ENCODE measurements around the gene CTXND2. TPM values are rescaled to one million over a fixed set of nuclear protein-coding genes. Genes with fewer than 3 reads are reported as not detected.
"Not testable (repeated sequence)": the region's sequence is repeated elsewhere in the genome, so short reads cannot be mapped to it uniquely, and the experiment has no call there.

Gene CTXND2
- total RNA-seq, result not detected
- not detected for polyA plus RNA-seq

DNA sequence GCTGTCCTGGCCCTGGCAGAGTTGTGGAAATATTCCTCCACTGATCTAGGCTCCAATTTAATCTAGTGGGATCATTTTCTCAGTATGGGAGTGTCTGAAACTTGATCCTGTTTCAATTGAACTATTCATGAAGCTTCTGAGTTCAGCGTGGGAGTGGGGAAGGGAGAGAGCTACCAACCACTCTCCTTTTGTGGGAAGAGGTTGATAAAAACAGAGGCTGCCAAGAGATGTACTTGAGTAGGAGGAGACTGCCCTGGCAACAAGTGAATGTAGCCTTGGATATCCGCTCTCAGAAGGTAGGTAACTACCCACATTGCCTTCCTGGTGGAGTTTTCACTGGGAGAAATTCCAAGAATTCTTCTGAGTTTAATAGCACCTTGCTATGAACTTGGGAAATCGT is at the start of gene CTXND2:
Gene CTXND2 (plus strand): TSS at position 119 of the 400 bp plus-strand sequence. CDS start 25,179 bp downstream, outside the sequence.
- H3K27ac Mint-ChIP-seq, result peak within 1 kb of the TSS in 3 of 7 donors; percentile 48 to 76 (median 64)

DNA sequence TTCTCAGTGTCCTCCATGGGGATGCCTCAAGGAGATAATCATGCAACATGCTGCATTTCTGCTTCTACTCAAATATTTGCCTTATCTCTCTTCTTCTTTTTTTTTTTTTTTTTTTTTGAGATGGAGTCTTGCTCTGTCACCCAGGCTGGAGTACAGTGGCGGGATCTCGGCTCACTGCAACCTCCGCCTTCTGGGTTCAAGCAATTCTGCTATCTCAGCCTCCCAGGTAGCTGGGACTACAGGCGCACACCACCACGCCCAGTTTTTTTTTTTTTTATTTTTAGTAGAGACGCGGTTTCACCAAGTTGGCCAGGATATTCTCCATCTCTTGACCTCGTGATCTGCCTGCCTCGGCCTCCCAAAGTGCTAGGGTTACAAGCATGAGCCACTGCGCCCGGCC is 46.1 kb upstream of the CTXND2 start:
- POLR2A ChIA-PET (ENCODE audit: partially characterized antibody); H3K36me3 ChIP-seq (ENCODE audit: insufficient read depth, low read length); H3K27me3 Mint-ChIP-seq; H3K27me3 ChIP-seq (ENCODE audit: insufficient read depth, low read length); DNase-seq; H3K4me3 Mint-ChIP-seq; H3K27ac ChIP-seq (ENCODE audit: low read depth, low read length); H3K4me3 ChIP-seq (ENCODE audit: low read length in 2 of 2); H3K9me3 ChIP-seq (ENCODE audit: control insufficient read depth in 1 of 2, low read length in 2 of 2); H3K9me3 Mint-ChIP-seq: not testable (repeated sequence)
- CTCF ChIA-PET (ENCODE audit: partially characterized antibody), result interaction anchor here (2.2 kb wide), 1 partner anchor 81 kb away, joined by 7 read pairs; no protein-coding TSS in a partner anchor
- peaks cover 40 to 52% of the 10 kb centered on the region in 2 donors for H3K36me3 Mint-ChIP-seq
- peaks cover 18 to 25% (median 22%) of the 10 kb centered on the region in 4 donors for H3K4me1 Mint-ChIP-seq
- peak overlapping the region in 1 of 7 donors; percentile 31 for H3K27ac Mint-ChIP-seq
- H3K4me1 ChIP-seq (ENCODE audit: insufficient read depth, low read length), result peaks cover 17% of the 10 kb centered on the region
- intact Hi-C loops (cut with micrococcal nuclease), result loop anchor here (5.0 kb wide), 1 partner anchor 36 kb away; the partner anchor contains the start of gene ARNT

More for the DNA sequence above, at the start of gene CTXND2:
- no peaks in the 10 kb centered on the region for H3K36me3 Mint-ChIP-seq
- no peak for DNase-seq
- Histone ChIP-seq H3K27me3 (ENCODE audit: insufficient read depth, low read length) (no peaks in the 10 kb centered on the region), H3K36me3 (ENCODE audit: insufficient read depth, low read length) (no peaks in the 10 kb centered on the region), H3K27ac (ENCODE audit: low read depth, low read length) (no peak within 1 kb of the TSS), H3K4me1 (ENCODE audit: insufficient read depth, low read length) (peaks cover 10% of the 10 kb centered on the region), H3K9me3 (ENCODE audit: control insufficient read depth in 1 of 2, low read length in 2 of 2) (no peaks in the 10 kb centered on the region), H3K4me3 (ENCODE audit: low read length in 2 of 2) (no peak within 1 kb of the TSS)
- H3K4me3 Mint-ChIP-seq, result no peak within 1 kb of the TSS
- intact Hi-C loops (cut with micrococcal nuclease), result no loop called here
- peaks cover 14 to 21% (median 16%) of the 10 kb centered on the region in 4 donors for H3K4me1 Mint-ChIP-seq
- ChIA-PET POLR2A (ENCODE audit: partially characterized antibody) (interaction anchor here (0.9 kb wide), 1 partner anchor 123 kb away, joined by 3 read pairs; no protein-coding TSS in a partner anchor), CTCF (ENCODE audit: partially characterized antibody) (interaction anchor here (0.6 to 1.3 kb wide), 3 partner anchors 16 to 39 kb away, joined by 3 to 7 read pairs (median 4); partner anchors contain the start of gene SETDB1)
- H3K9me3 Mint-ChIP-seq, result no peaks in the 10 kb centered on the region
- H3K27me3 Mint-ChIP-seq, result peaks cover 3 to 4% of the 10 kb centered on the region in 2 donors

DNA sequence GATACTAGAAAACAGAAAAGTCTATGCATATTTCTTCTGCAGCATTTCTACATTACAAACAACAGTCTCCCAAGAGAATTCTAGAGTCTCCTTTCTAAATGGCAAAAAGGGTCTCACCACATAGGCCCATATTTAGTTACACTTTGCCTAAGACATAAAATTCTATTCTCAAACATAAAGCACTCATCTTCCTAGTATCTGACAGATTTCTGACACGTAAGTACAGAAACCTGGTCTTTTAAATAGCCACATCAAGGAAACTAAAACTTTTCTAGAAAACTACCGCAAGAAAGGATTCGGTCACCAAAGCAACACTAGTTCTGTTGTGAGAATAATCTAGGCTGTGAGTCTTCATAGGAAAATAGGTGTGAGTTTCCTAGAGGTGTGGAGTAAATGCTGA is 45.3 kb upstream of the CTXND2 start:
- no peaks in the 10 kb centered on the region for H3K27me3 ChIP-seq (ENCODE audit: insufficient read depth, low read length)
- H3K9me3 ChIP-seq (ENCODE audit: control insufficient read depth in 1 of 2, low read length in 2 of 2), result no peaks in the 10 kb centered on the region
- Mint-ChIP-seq H3K27ac (peak overlapping the region in 6 of 7 donors; percentile 15 to 88 (median 80)), H3K9me3 (no peaks in the 10 kb centered on the region), H3K4me3 (peak overlapping the region in 2 of 8 donors; percentile 57 to 64), H3K36me3 (peaks cover 42 to 50% of the 10 kb centered on the region in 2 donors), H3K4me1 (peaks cover 18 to 26% (median 23%) of the 10 kb centered on the region in 4 donors), H3K27me3 (no peaks in the 10 kb centered on the region)
- intact Hi-C loops (cut with micrococcal nuclease), result loop anchor here (5.0 kb wide), 1 partner anchor 36 kb away; the partner anchor contains the start of gene ARNT
- ChIA-PET CTCF (ENCODE audit: partially characterized antibody) (no interaction called here), POLR2A (ENCODE audit: partially characterized antibody) (no interaction called here)
- H3K4me3 ChIP-seq (ENCODE audit: low read length in 2 of 2), result no peak overlapping the region
- H3K36me3 ChIP-seq (ENCODE audit: insufficient read depth, low read length), result peaks cover 9% of the 10 kb centered on the region
- no peak overlapping the region for H3K27ac ChIP-seq (ENCODE audit: low read depth, low read length)
- H3K4me1 ChIP-seq (ENCODE audit: insufficient read depth, low read length), result peaks cover 17% of the 10 kb centered on the region
- peak in 4 of 5 donors; percentile 32 to 63 (median 46) for DNase-seq

DNA sequence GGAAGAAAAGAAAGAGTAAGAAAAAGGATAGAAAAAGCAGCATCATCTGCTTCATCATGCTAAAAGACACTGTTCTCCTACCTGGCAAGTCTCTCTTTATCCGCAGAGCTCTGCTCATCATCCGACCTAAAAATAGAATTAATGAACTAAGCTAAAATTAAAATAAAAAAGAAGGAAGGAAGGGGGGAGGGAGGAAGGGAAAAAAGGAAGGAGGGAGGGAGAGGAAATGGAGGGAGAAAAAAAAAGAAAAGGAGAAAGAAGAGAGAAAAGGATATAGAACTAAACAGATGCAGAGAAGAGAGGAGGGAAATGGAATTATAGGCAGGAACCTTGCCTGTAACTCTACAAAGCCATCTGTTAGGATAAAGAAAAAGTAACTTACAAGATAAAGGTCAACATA is 44.6 kb upstream of the CTXND2 start:
- H3K36me3 ChIP-seq (ENCODE audit: insufficient read depth, low read length), result peaks cover 9% of the 10 kb centered on the region
- intact Hi-C loops (cut with micrococcal nuclease), result loop anchor here (5.0 kb wide), 1 partner anchor 35 kb away; the partner anchor contains the start of gene ARNT
- no peaks in the 10 kb centered on the region for H3K9me3 ChIP-seq (ENCODE audit: control insufficient read depth in 1 of 2, low read length in 2 of 2)
- H3K27me3 Mint-ChIP-seq, result no peaks in the 10 kb centered on the region
- H3K9me3 Mint-ChIP-seq, result no peaks in the 10 kb centered on the region
- POLR2A ChIA-PET (ENCODE audit: partially characterized antibody), result interaction anchor here (0.7 kb wide), 1 partner anchor 121 kb away, joined by 3 read pairs; no protein-coding TSS in a partner anchor
- CTCF ChIA-PET (ENCODE audit: partially characterized antibody), result no interaction called here
- H3K27ac ChIP-seq (ENCODE audit: low read depth, low read length), result no peak overlapping the region
- H3K4me3 ChIP-seq (ENCODE audit: low read length in 2 of 2), result no peak overlapping the region
- peaks cover 17% of the 10 kb centered on the region for H3K4me1 ChIP-seq (ENCODE audit: insufficient read depth, low read length)
- peak overlapping the region in 6 of 7 donors; percentile 15 to 88 (median 82) for H3K27ac Mint-ChIP-seq
- peaks cover 41 to 47% of the 10 kb centered on the region in 2 donors for H3K36me3 Mint-ChIP-seq
- DNase-seq, result no peak
- H3K4me1 Mint-ChIP-seq, result peaks cover 18 to 28% (median 23%) of the 10 kb centered on the region in 4 donors
- peak overlapping the region in 2 of 8 donors; percentile 7 to 41 for H3K4me3 Mint-ChIP-seq
- no peaks in the 10 kb centered on the region for H3K27me3 ChIP-seq (ENCODE audit: insufficient read depth, low read length)

DNA sequence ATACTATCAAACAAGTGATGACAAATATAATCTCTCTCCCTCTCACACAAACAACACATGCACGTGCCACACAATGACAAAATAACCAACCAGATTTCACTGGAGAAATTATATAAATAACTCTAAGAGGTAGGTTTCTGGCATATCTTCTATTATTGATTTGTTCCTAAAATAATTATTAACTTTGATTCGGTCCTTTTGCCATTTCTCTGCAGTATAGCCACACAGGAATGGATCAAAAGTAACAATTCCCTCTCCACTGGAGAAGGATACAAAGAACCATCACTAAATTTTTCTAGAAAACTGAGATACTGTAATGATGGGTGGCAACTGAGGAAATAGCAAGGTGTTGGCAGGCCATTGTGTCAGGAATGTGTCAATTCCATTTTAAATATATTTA is 44.0 kb upstream of the CTXND2 start:
- Mint-ChIP-seq H3K27me3 (no peaks in the 10 kb centered on the region), H3K4me3 (no peak overlapping the region), H3K9me3 (no peaks in the 10 kb centered on the region), H3K36me3 (peaks cover 41 to 48% of the 10 kb centered on the region in 2 donors), H3K4me1 (peaks cover 18 to 28% (median 23%) of the 10 kb centered on the region in 4 donors), H3K27ac (peak overlapping the region in 3 of 7 donors; percentile 83 to 88 (median 84))
- no peak overlapping the region for H3K4me3 ChIP-seq (ENCODE audit: low read length in 2 of 2)
- intact Hi-C loops (cut with micrococcal nuclease), result loop anchor here (5.0 kb wide), 1 partner anchor 34 kb away; the partner anchor contains the start of gene ARNT
- no peak overlapping the region for H3K27ac ChIP-seq (ENCODE audit: low read depth, low read length)
- no peaks in the 10 kb centered on the region for H3K9me3 ChIP-seq (ENCODE audit: control insufficient read depth in 1 of 2, low read length in 2 of 2)
- no peak for DNase-seq
- H3K36me3 ChIP-seq (ENCODE audit: insufficient read depth, low read length), result peaks cover 9% of the 10 kb centered on the region
- POLR2A ChIA-PET (ENCODE audit: partially characterized antibody), result no interaction called here
- H3K4me1 ChIP-seq (ENCODE audit: insufficient read depth, low read length), result peaks cover 17% of the 10 kb centered on the region
- CTCF ChIA-PET (ENCODE audit: partially characterized antibody), result no interaction called here
- H3K27me3 ChIP-seq (ENCODE audit: insufficient read depth, low read length), result no peaks in the 10 kb centered on the region

DNA sequence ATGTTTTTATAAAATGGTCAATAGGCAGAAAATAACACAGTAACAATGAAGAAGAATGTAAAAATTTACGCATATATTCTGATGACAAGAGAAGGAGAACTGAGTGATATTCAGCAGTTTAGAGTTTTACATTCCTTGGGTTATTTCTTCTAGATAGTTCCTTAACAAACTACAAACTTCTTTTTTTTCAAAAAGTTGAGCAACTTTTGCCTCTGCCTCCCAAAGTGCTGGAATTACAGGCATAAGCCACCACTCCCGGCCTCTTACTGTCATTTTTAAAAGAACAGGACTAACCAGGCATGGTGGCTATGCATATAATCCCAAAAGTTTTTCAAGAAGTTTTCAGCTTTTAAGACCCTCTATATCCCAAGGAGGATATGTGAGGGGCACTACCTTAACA is 43.5 kb upstream of the CTXND2 start:
- intact Hi-C loops (cut with micrococcal nuclease), result loop anchor here (5.0 kb wide), 1 partner anchor 34 kb away; the partner anchor contains the start of gene ARNT
- peak overlapping the region in 3 of 7 donors; percentile 13 to 83 (median 41) for H3K27ac Mint-ChIP-seq
- Histone ChIP-seq H3K36me3 (ENCODE audit: insufficient read depth, low read length) (peaks cover 9% of the 10 kb centered on the region), H3K4me1 (ENCODE audit: insufficient read depth, low read length) (peaks cover 17% of the 10 kb centered on the region), H3K27ac (ENCODE audit: low read depth, low read length) (no peak overlapping the region), H3K9me3 (ENCODE audit: control insufficient read depth in 1 of 2, low read length in 2 of 2) (no peaks in the 10 kb centered on the region), H3K4me3 (ENCODE audit: low read length in 2 of 2) (no peak overlapping the region), H3K27me3 (ENCODE audit: insufficient read depth, low read length) (no peaks in the 10 kb centered on the region)
- no peak overlapping the region for H3K4me3 Mint-ChIP-seq
- no peaks in the 10 kb centered on the region for H3K9me3 Mint-ChIP-seq
- POLR2A ChIA-PET (ENCODE audit: partially characterized antibody), result no interaction called here
- CTCF ChIA-PET (ENCODE audit: partially characterized antibody), result no interaction called here
- no peak for DNase-seq
- peaks cover 37 to 44% of the 10 kb centered on the region in 2 donors for H3K36me3 Mint-ChIP-seq
- peaks cover 18 to 28% (median 23%) of the 10 kb centered on the region in 4 donors for H3K4me1 Mint-ChIP-seq
- no peaks in the 10 kb centered on the region for H3K27me3 Mint-ChIP-seq

DNA sequence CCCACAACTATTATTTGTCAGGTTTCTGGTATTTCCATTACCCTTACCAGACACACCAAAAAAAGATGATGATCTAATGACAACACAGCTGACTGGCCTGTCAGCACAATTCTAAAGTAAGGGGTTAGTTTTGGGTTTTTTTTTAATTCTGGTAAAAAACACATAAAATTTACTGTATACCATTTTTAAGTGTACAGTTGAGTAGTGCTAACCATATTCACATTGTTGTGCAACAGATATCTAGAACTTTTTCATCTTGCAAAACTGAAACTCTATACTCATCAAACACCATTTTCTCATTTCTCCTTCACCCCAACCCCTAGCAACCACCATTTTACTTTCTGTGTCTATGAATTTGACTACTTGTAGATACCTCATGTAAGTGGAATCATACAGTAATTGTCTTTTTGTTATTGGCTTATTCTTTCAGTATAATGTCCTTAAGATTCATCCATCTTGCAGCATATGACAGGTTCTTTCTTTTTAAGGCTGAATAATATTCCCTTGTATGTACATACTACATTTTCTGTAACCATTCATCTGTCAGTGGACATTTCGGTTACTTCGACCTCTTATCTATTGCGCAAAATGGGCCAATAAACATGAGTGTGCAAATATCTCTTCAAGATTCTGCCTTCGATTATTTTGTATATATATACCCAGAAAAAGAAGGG is 40.3 kb upstream of the CTXND2 start:
- Histone ChIP-seq H3K4me1 (ENCODE audit: insufficient read depth, low read length) (peaks cover 13% of the 10 kb centered on the region), H3K27ac (ENCODE audit: low read depth, low read length) (no peak overlapping the region), H3K36me3 (ENCODE audit: insufficient read depth, low read length) (no peaks in the 10 kb centered on the region), H3K4me3 (ENCODE audit: low read length in 2 of 2) (no peak overlapping the region), H3K9me3 (ENCODE audit: control insufficient read depth in 1 of 2, low read length in 2 of 2) (no peaks in the 10 kb centered on the region), H3K27me3 (ENCODE audit: insufficient read depth, low read length) (no peaks in the 10 kb centered on the region)
- Mint-ChIP-seq H3K36me3 (peaks cover 15 to 33% of the 10 kb centered on the region in 2 donors), H3K4me1 (peaks cover 9 to 17% (median 16%) of the 10 kb centered on the region in 4 donors), H3K9me3 (no peaks in the 10 kb centered on the region), H3K4me3 (no peak overlapping the region), H3K27me3 (no peaks in the 10 kb centered on the region), H3K27ac (no peak overlapping the region)
- ChIA-PET POLR2A (ENCODE audit: partially characterized antibody) (no interaction called here), CTCF (ENCODE audit: partially characterized antibody) (interaction anchor here (0.6 kb wide), 1 partner anchor 91 kb away, joined by 3 read pairs; no protein-coding TSS in a partner anchor)
- intact Hi-C loops (cut with micrococcal nuclease), result no loop called here
- DNase-seq, result no peak
